GM21526 (cell line): Measurements from ENCODE around the gene NRG3.

Experiments
- ATAC-seq: cut with Tn5 transposase; IDR thresholded peaks from one replicate; pipeline ENCODE4 v1.9.1; 2021; ENCODE audit warnings: moderate library complexity; ENCODE audit not compliant: unreplicated experiment, low FRiP score

Gene NRG3

DNA sequence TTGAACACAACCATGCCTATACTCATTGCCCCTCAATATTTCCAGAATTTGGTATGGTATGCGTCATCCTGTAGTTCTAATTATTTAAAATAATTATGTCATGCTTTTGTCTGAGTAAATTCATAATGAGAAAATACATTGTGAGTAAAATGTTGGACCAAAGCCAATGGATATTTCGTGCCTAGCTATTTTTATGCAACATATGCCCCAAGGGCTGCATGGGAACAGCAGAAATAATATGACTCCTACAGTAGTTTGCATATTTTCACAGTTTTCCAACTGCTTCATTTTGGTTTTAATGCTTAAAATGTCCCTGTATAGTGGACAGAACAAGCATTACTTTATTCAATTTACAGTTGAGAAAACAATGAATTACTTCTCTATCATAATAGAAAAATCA lies 1148.7 kb downstream of the NRG3 start:
- ATAC-seq: no peak
